IPS DF 4.7 (cell line): Measurements from ENCODE around the gene FBN3.

Experiments
- DNase-seq: peaks from one replicate; pipeline ENCODE4 v3.0.0-alpha.2; 2013; ENCODE audit warnings: low spot score; ENCODE audit errors: extremely low read depth

The FBN3 gene

GRCh38 chr19:8148410-8149260, 757 bp downstream of the FBN3 start:
- DNase-seq = no peak

- DNase-seq = no peak
These were observed 1.3 kb downstream of the FBN3 start for GRCh38 chr19:8148088-8148409.

GRCh38 chr19:8147582-8147978, 1.8 kb downstream of the FBN3 start:
- DNase-seq = no peak

GRCh38 chr19:8146877-8147581, 2.4 kb downstream of the FBN3 start:
- no peak for DNase-seq

- DNase-seq = no peak
These were observed 5.0 kb downstream of the FBN3 start for GRCh38 chr19:8144273-8144995.

GRCh38 chr19:8143041-8143440, 6.4 kb downstream of the FBN3 start:
- no peak for DNase-seq

- no peak for DNase-seq
These were observed 6.9 kb downstream of the FBN3 start for GRCh38 chr19:8142513-8142900.

- DNase-seq = no peak
These were observed 7.5 kb downstream of the FBN3 start for GRCh38 chr19:8141726-8142512.

GRCh38 chr19:8138201-8138600, 11.2 kb downstream of the FBN3 start:
- DNase-seq = no peak

GRCh38 chr19:8137425-8137824, 12.0 kb downstream of the FBN3 start:
- DNase-seq = no peak

GRCh38 chr19:8135946-8136618, 13.3 kb downstream of the FBN3 start:
- DNase-seq = no peak

GRCh38 chr19:8132858-8133458, 16.4 kb downstream of the FBN3 start:
- DNase-seq = no peak

- no peak for DNase-seq
These were observed 17.9 kb downstream of the FBN3 start for GRCh38 chr19:8131517-8131916.

GRCh38 chr19:8129061-8129618, 20.3 kb downstream of the FBN3 start:
- no peak for DNase-seq

- no peak for DNase-seq
These were observed 20.8 kb downstream of the FBN3 start for GRCh38 chr19:8128551-8128950.

GRCh38 chr19:8127311-8127710, 22.1 kb downstream of the FBN3 start:
- no peak for DNase-seq

- DNase-seq = no peak
These were observed 22.9 kb downstream of the FBN3 start for GRCh38 chr19:8126511-8126910.

GRCh38 chr19:8126008-8126407, 23.4 kb downstream of the FBN3 start:
- DNase-seq = no peak

GRCh38 chr19:8123683-8124082, 25.7 kb downstream of the FBN3 start:
- DNase-seq = no peak
